ENCODE measurements around the gene NPTXR.
"Not testable (repeated sequence)": the region's sequence is repeated elsewhere in the genome, so short reads cannot be mapped to it uniquely, and the experiment has no call there.

The NPTXR gene

GRCh38 chr22:38831166-38831945 is 12.5 kb downstream of the NPTXR start:
- no peak for DNase-seq (ENCODE audit: low spot score)

GRCh38 chr22:38830845-38831108 is 13.1 kb downstream of the NPTXR start:
- no peak for DNase-seq (ENCODE audit: low spot score)

DNA sequence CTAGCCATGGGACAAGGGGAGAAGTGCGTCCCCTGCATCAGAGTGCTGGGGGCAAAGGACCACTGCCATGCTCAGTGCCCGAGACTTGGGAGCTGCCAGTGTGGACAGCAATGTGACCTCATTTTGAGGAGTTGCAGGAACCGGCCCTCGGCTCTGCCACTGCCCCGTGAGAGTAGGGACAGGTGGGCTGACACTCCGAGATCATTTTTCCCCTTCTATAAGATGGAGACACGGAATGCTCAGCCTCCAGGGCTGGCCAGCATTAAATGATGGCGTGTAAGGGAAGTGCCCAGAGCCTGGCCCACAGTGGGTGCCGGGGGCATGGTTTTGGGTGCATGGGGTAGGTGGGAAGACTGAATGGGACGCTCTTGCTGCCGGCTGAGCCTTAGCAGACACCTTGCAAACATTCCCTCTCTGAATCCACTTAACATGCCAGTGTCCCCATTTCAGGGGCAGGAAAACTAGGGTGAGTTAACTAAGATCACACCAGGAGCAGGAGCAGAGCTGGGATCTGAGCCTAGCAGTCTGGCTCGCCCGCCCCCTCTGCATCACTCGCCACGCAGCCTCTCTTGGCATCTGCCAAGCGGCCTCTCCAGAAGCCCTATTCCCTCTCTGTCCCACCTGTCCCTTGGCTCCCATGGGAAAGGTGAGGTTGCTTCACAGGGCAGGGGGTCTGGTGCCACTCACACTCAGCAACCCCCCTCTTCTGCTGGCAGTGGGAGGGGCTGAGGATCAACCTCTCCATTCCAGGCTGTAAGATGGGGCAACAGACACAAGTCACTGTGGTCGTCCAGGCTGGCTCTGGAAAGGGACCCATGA is 13.6 kb downstream of the NPTXR start:
- DNase-seq (ENCODE audit: low spot score) = no peak

- DNase-seq (ENCODE audit: low spot score) = no peak
These were observed 14.3 kb downstream of the NPTXR start for GRCh38 chr22:38829485-38829884.

DNA sequence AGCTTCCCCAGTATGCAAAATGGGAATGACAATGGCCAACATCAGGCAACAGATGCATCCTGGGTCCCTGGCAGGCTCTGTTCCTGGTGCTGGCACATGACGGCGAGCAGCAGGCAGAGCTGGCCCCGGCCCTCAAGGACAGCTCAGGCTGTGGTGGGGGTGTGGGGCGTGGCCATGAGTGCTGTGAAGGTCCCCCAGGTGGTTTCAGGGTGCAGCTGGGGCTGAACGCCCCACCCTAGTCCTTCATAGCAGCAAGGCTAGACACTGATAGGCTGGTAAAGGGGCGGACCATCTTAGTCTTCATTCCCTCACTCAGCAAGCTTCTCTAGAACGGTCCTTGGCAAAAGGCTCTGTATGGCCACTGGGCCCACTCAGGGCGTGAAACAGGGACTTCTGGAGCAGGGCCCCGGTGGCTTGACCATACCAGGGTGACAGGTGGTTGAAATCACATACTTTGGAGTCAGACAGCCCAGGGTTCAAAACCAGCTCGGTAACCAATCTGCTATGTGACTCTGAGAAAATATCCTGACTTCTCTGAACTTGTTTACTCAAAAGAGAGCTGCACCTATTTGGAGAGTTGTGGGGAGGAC is 15.1 kb downstream of the NPTXR start:
- DNase-seq (ENCODE audit: low spot score) = no peak

DNA sequence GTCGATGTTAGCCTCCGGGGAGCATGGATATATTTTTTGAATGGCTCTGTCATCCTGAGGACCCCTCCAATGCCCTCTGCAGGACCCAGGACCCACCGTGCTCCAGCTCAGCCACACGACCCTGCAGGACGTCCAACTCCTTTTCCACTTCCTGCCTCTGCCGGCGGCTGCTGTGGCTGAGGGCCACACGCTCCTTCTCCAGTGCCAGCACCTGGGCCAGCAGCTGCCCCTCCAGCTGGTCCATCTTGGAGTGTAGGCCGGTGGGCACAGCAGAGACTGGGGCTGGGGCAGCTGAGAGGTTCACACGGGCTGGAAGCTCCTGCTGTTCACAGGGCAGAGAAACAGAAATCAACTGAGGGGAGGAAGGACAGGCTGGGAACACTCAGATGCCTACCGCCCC is 15.6 kb downstream of the NPTXR start:
- no peak for DNase-seq (ENCODE audit: low spot score)

GRCh38 chr22:38827510-38827909 is 16.3 kb downstream of the NPTXR start:
- no peak for DNase-seq (ENCODE audit: low spot score)

DNA sequence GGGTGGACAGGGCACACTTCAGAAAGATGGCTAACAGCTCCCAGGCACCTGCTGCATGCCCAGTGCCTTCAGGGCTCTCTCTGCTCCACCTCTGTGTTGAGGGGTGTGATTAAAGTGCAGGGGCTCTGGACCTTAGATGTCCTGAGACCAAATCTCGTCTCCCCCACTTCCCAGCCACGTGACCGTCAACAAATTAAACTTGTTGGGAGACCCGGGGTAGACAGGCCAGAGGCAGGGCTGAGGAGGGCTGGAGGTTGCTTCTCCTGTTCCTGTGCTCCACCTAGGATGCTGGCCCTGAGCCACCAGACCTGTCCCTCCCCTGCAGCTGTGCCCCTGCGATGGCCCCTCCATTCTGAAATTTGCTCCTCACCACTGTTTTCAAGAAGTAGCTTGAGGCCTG is 17.0 kb downstream of the NPTXR start:
- no peak for DNase-seq (ENCODE audit: low spot score)

DNA sequence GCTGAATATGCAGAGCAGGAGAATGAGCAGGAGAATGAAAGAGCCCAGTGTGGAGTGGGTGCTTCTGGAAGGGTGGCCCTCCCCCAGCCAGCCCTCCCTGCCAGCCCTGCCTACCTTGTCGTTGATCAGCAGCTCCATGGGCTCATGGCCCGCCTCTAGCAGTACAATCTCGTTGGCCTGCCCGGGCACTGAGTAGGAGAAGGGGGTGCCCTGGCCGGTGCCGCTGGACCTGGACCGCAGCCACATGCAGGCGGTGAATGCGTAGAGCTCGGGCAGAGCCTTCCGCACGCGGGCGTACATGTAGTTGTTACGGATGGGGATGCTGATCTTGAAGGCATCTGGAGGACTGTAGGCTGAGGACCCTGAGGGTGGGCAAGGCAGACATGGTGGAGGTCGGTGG is 17.4 kb downstream of the NPTXR start:
- no peak for DNase-seq (ENCODE audit: low spot score)

GRCh38 chr22:38824585-38824984 is 19.2 kb downstream of the NPTXR start:
- peak; percentile 15 for DNase-seq (ENCODE audit: low spot score)

DNA sequence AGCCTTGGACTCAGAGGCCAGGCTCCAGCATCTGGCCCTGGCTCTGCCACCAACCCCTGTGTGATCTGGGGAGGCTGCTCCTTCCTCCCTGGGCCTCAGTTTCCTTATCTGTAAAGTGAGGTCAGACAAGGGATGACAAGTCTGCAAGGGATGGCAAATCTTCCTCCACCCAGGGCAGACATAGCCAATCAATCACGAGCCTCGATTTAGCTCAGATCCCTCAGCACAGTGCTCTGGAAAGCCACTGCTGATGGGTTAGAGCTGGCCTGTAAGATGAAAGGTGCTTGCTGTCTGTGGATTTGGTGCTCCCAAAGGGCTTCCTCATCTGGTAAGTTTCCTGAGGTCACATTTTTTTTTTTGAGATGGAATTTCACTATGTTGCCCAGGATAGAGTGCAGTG is 20.2 kb downstream of the NPTXR start:
- DNase-seq (ENCODE audit: low spot score) = no peak

DNA sequence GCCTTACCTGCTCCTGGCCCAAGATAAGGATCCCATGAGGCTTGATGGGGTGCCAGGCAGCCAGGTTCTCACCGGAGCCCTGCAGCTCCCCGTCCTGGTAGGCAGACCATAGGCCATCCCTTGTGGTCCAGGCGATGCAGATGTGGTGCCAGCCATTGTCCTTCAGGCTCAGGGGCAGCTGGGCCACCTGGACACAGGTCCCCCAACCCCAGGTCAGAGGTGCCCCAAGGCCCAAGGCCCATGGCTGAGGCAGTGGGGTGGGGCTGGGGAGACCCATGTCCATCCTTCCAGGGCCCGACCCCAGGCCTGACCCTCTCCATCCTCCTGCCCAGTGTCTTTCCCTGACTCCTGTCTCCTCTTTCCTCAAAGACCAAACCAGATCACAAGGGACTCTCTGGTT is 20.8 kb downstream of the NPTXR start:
- DNase-seq (ENCODE audit: low spot score) = no peak

GRCh38 chr22:38820020-38820419 is 23.8 kb downstream of the NPTXR start:
- no peak for DNase-seq (ENCODE audit: low spot score)

- no peak for DNase-seq (ENCODE audit: low spot score)
These were observed 24.4 kb downstream of the NPTXR start for GRCh38 chr22:38819387-38819940.

DNA sequence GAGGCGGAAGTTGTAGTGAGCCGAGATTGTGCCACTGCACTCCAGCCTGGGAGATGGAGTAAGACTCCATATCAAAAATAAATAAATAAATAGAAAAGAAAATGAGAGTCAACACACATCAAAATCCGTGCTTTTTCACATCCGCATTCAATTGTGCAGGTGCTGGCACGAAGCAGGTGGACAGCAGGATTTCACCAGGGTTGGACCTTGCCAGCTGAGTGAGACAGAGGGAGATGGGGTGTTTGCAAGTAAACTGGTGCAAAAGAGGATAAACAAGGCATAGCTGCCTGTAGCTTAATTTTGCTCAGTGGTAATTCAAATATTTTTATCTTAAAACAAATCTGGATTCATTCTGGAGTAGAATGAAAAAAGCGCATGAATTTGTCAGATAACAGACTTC is 26.6 kb downstream of the NPTXR start:
- no peak for DNase-seq (ENCODE audit: low spot score)

- DNase-seq (ENCODE audit: low spot score) = no peak
These were observed 28.0 kb downstream of the NPTXR start for GRCh38 chr22:38815842-38816241.

DNA sequence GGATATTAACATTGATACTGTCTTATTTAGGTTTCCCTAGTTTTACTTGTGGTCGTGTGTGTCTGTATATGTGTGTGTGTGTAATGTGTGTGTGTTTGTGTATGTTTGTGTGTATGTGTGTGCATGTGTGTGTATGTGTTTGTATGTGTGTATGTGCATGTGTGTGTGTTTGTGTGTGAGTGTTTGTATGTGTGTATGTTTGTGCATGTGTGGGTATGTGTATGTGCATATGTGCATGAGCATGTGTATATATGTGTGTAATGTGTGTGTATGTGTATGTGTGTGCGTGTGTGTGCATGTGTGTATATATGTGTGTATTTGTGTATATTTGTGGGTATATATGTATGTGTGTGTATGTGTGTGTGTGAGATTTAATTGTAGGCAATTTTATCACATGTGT is 32.6 kb downstream of the NPTXR start:
- no peak for DNase-seq (ENCODE audit: low spot score)

DNA sequence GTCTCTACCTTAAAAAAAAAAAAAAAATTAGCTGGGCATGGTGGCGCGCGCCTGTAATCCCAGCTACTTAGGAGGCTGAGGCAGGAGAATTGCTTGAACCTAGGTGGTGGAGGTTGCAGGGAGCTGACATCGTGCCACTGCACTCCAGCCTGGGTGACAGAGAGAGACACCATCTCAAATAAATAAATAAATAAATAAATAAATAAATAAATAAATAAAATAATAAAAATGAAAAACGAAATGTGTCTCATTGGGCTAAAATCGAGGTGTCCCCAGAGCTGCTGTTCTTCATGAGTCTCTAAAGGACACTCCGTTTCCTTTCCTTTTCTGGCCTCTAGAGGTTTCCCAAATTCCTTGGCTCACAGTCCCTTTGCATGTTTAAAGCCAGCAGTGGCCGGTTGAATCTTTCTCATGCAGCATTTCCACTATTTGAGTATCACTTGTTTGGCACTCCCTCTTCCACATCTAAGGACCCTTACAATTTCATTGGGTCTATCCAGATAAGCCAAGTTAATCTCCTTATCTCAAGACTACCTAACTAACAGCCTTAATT is 38.7 kb downstream of the NPTXR start:
- not testable (repeated sequence) for DNase-seq (ENCODE audit: low spot score)

GRCh38 chr22:38802671-38803121 is 41.1 kb downstream of the NPTXR start:
- no peak for DNase-seq (ENCODE audit: low spot score)

DNA sequence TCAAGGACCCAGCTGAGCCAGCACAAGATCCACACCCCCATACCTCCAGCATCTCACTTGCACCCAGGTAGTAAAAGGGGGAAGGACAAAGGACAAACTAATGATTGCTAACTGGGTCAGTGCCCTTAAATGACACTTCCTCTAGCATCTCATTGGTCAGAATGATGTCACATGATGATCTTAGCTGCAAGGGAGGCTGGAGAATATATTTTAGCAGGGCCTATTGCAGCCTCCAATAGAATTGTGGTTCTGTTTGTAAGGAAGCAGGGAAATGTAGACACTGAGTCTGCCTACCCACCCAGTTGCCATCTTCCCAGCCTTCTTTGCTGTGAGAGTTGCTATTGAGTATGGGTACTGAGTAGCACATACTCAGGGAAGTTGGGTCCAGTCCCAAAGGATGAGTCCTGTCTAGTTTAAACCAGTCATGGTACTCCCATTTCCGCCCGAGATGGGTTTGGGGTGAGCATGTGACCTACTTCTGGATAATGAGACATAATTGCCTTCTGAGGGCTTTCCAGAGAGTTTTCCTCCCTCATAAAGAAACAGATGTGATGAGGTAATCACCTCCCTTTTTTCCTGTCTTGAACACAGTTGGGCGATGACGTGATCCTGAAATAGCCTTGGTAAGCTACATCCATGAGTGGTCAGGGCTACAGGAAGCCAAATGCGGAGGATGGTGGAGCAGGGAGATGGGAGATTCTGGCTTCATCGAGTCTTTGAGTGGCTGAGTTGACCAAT is 44.4 kb downstream of the NPTXR start:
- DNase-seq (ENCODE audit: low spot score) = no peak

DNA sequence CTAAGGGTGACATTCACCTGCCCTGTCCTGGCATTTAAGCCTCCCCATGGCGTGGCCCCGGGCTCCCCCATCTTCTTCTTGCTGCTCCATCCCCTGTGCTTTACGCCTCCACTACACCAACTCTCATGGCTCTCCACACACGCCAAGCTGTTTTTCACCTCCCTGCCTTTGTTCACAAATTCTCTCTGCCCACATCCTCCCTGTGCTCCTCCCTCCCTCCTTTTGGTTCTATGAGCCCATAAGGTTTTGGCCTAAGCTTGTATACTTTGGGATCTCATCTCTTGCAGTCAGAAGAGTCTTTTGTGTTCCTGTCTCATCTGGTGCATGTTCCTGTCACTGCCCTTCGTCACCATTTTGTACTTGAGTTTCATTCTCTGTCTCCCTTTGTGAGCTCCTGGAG is 45.3 kb downstream of the NPTXR start:
- no peak for DNase-seq (ENCODE audit: low spot score)

Data from hematopoietic multipotent progenitor cell treated with erythropoietin and hydrocortisone succinate and interleukin-3 and kit ligand, for 17 days (in vitro differentiated cells).